Smooth muscle cell (in vitro differentiated cells): ENCODE measurements around the gene PRIM2. TPM values are rescaled to one million over a fixed set of nuclear protein-coding genes. Genes with fewer than 3 reads are reported as not detected.
"Not testable (repeated sequence)": the region's sequence is repeated elsewhere in the genome, so short reads cannot be mapped to it uniquely, and the experiment has no call there.

Source experiments
- DNase-seq: peaks from one replicate; lab custom pipeline; 2025; ENCODE audit not compliant: unreplicated experiment; lab: John Stamatoyannopoulos, UW
- H2AFZ ChIP-seq: fragments of 200-600 bp; sonication (generic); 2 replicates; pipeline ENCODE4 v1.6.0; 2016; ENCODE audit warnings: antibody characterized with exemption, low read depth, mild to moderate bottlenecking
- H3F3A ChIP-seq: fragments of 200-600 bp; sonication (generic); 2 replicates; pipeline ENCODE4 v1.6.0; 2017; ENCODE audit warnings: antibody characterized with exemption, low read depth
- H3K27ac ChIP-seq: fragments of 200-600 bp; sonication (generic); 2 replicates; pipeline ENCODE4 v1.5.1; 2016; ENCODE audit warnings: low read depth, mild to moderate bottlenecking
- H3K27me3 ChIP-seq: fragments of 200-600 bp; sonication (generic); 2 replicates; pipeline ENCODE4 v1.6.1; 2016; ENCODE audit warnings: low read depth, mild to moderate bottlenecking
- H3K36me3 ChIP-seq: fragments of 200-600 bp; sonication (generic); 2 replicates; pipeline ENCODE4 v1.5.1; 2016; ENCODE audit warnings: low read depth
- H3K4me1 ChIP-seq: fragments of 200-600 bp; sonication (generic); 2 replicates; pipeline ENCODE4 v1.5.1; 2016; ENCODE audit warnings: low read depth
- H3K4me2 ChIP-seq: fragments of 200-600 bp; sonication (generic); 2 replicates; pipeline ENCODE4 v1.6.0; 2016; ENCODE audit warnings: mild to moderate bottlenecking
- H3K4me3 ChIP-seq: fragments of 200-600 bp; sonication (generic); 2 replicates; pipeline ENCODE4 v1.5.1; 2016; ENCODE audit warnings: mild to moderate bottlenecking
- H3K79me2 ChIP-seq: fragments of 200-600 bp; sonication (generic); 2 replicates; pipeline ENCODE4 v1.6.0; 2016; ENCODE audit warnings: low read depth, mild to moderate bottlenecking
- H3K9ac ChIP-seq: fragments of 200-600 bp; sonication (generic); 2 replicates; pipeline ENCODE4 v1.6.0; 2016; ENCODE audit warnings: low read depth
- H3K9me3 ChIP-seq: fragments of 200-600 bp; sonication (generic); replicated peaks from 2 replicates; pipeline ENCODE4 v1.5.1; 2016; ENCODE audit warnings: low read depth
- H4K20me1 ChIP-seq: fragments of 200-600 bp; sonication (generic); 2 replicates; pipeline ENCODE4 v1.6.0; 2016; ENCODE audit warnings: low read depth
- CTCF ChIP-seq: fragments of 200-600 bp; sonication (generic); IDR thresholded peaks from 2 replicates; pipeline ENCODE4 v1.5.1; 2017; ENCODE audit warnings: borderline replicate concordance, mild to moderate bottlenecking, antibody characterized with exemption; ENCODE audit not compliant: insufficient read depth, poor library complexity, severe bottlenecking
- WGBS: methylation state at CpG from one replicate; pipeline ENCODE4 v1.1.7; 2016; ENCODE audit warnings: low lambda C conversion rate; 5-methylcytosine and 5-hydroxymethylcytosine counted together
- polyA plus RNA-seq: library from polyadenylated mRNA; unstranded; fragments of >200 nt; fragmentation: Nextera tagmentation; extraction: Ambion mirVana; gene quantifications from 2 replicates; pipeline ENCODE4 v1.2.1, GENCODE V29; 2016
- total RNA-seq: library from RNA; depleted of rRNA; stranded (reverse); fragments of >200 nt; gene quantifications from 2 replicates; pipeline ENCODE4 v1.2.3, GENCODE V29; 2014

PRIM2 gene
- total and polyA plus RNA-seq, 2 experiments from 2014 or later: 6.3 to 13.7 TPM

- Histone ChIP-seq H3K27me3 (no peaks in the 10 kb centered on the region), H4K20me1 (no peaks in the 10 kb centered on the region), H3F3A (no peaks in the 10 kb centered on the region), H3K4me3 (no peak overlapping the region), H3K36me3 (no peaks in the 10 kb centered on the region), H3K4me2 (peak overlapping the region; percentile 76), H3K9me3 (no peaks in the 10 kb centered on the region), H3K4me1 (peaks cover 15% of the 10 kb centered on the region), H2AFZ (peak overlapping the region; percentile 30), H3K27ac (peak overlapping the region; percentile 19), H3K79me2 (no peaks in the 10 kb centered on the region), H3K9ac (no peak overlapping the region)
- no peak for DNase-seq
- WGBS: 44% methylated on average over 2 of the region's 2 CpGs
- TF ChIP-seq CTCF: no peak
Observed at GRCh38 chr6:57432157-57432556, 114.7 kb downstream of the PRIM2 start.

GRCh38 chr6:57432919-57433684 lies 115.7 kb downstream of the PRIM2 start:
- Histone ChIP-seq H4K20me1 (no peaks in the 10 kb centered on the region), H2AFZ (no peak overlapping the region), H3K4me2 (peak overlapping the region; percentile 76), H3K27ac (peak overlapping the region; percentile 19), H3K9ac (no peak overlapping the region), H3K9me3 (no peaks in the 10 kb centered on the region), H3K27me3 (no peaks in the 10 kb centered on the region), H3K79me2 (no peaks in the 10 kb centered on the region), H3K4me3 (no peak overlapping the region), H3K4me1 (peaks cover 15% of the 10 kb centered on the region), H3K36me3 (no peaks in the 10 kb centered on the region), H3F3A (no peaks in the 10 kb centered on the region)
- no peak for DNase-seq
- 92% methylated on average over 4 of the region's 4 CpGs for WGBS
- no peak for TF ChIP-seq CTCF

- not testable (repeated sequence) for H3K4me3 ChIP-seq, H3K27me3 ChIP-seq, H3K79me2 ChIP-seq, H3K27ac ChIP-seq, DNase-seq, H3K9me3 ChIP-seq, H3K4me2 ChIP-seq, H2AFZ ChIP-seq, H3K9ac ChIP-seq, H3F3A ChIP-seq, H3K36me3 ChIP-seq, H4K20me1 ChIP-seq
- peaks cover 15% of the 10 kb centered on the region for H3K4me1 ChIP-seq
- WGBS: 96% methylated on average over 9 of the region's 9 CpGs
Observed at GRCh38 chr6:57433790-57434189, 116.4 kb downstream of the PRIM2 start.

GRCh38 chr6:57434944-57435343 lies 117.5 kb downstream of the PRIM2 start:
- no peaks in the 10 kb centered on the region for H3K27me3 ChIP-seq
- 92% methylated on average over 4 of the region's 4 CpGs for WGBS
- H3K4me2 ChIP-seq: no peak overlapping the region
- no peaks in the 10 kb centered on the region for H3K9me3 ChIP-seq
- H3K36me3 ChIP-seq: no peaks in the 10 kb centered on the region
- no peak overlapping the region for H2AFZ ChIP-seq
- H4K20me1 ChIP-seq: no peaks in the 10 kb centered on the region
- H3K27ac ChIP-seq: no peak overlapping the region
- no peak for TF ChIP-seq CTCF
- no peak for DNase-seq
- H3K9ac ChIP-seq: no peak overlapping the region
- no peaks in the 10 kb centered on the region for H3K79me2 ChIP-seq
- no peak overlapping the region for H3K4me3 ChIP-seq
- no peaks in the 10 kb centered on the region for H3F3A ChIP-seq
- H3K4me1 ChIP-seq: peaks cover 15% of the 10 kb centered on the region
